SK-N-SH treated with all-trans-retinoic acid at 6 μM for 48 hours (cell line): ENCODE results near the gene DLG1.

Experiments used
- CSDC2 ChIP-seq: fragments of 250-450 bp; sonication (Bioruptor Pico); IDR thresholded peaks from 2 replicates; pipeline ENCODE4 v1.5.0; 2020; ENCODE audit warnings: mild to moderate bottlenecking, moderate library complexity
- ESRRG ChIP-seq: fragments of 250-450 bp; sonication (Bioruptor Pico); IDR thresholded peaks from 2 replicates; pipeline ENCODE4 v1.6.1; 2021; ENCODE audit warnings: mild to moderate bottlenecking
- OSR1 ChIP-seq: fragments of 250-450 bp; sonication (Bioruptor Pico); IDR thresholded peaks from 2 replicates; pipeline ENCODE4 v1.8.0; 2022; ENCODE audit warnings: moderate library complexity, mild to moderate bottlenecking, inconsistent platforms
- TCF4 ChIP-seq: fragments of 250-450 bp; sonication (Bioruptor Pico); IDR thresholded peaks from 2 replicates; pipeline ENCODE4 v1.8.0; 2021; ENCODE audit warnings: mild to moderate bottlenecking, moderate library complexity, borderline replicate concordance
- ZFP3 ChIP-seq: fragments of 250-450 bp; sonication (Bioruptor Pico); IDR thresholded peaks from 2 replicates; pipeline ENCODE4 v1.5.0; 2020; ENCODE audit warnings: mild to moderate bottlenecking, moderate library complexity
- ZFP30 ChIP-seq: fragments of 450-650 bp; formaldehyde crosslinking; IDR thresholded peaks from 2 replicates; pipeline ENCODE4 v1.5.0; 2022; ENCODE audit warnings: mild to moderate bottlenecking, moderate library complexity
- ZNF565 ChIP-seq: fragments of 450-650 bp; formaldehyde crosslinking; conservative IDR thresholded peaks from 2 replicates; pipeline ENCODE4 v1.5.0; 2020; ENCODE audit warnings: low read depth, mild to moderate bottlenecking, moderate library complexity
- TF ChIP-seq, protein P1 (sequence below): fragments of 250-450 bp; sonication (Bioruptor Pico); IDR thresholded peaks from 2 replicates; pipeline ENCODE4 v1.8.0; 2021; ENCODE audit warnings: low read depth, mild to moderate bottlenecking, moderate library complexity, borderline replicate concordance

DNA sequence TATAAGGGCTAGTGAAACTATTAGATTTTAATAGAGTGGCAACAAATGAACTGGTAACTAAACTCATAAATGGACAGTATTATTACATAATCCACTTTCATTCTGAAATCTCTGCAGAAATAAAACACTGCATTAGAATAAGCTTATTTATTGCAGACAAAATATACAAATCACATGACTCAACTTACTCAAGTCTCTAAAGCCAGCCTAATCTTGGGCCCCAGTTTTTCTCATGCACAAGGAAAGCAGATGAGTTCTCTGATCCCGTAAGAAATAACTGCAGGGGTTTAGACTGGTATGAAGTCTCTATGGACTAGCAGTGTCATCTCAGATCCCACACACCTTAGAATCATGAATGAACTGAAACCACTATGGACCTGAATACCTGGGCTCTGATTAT is 5.8 kb downstream of the DLG1 start:
- TF ChIP-seq ZFP3 (CRISPR knock-in tag), result no peak
- no peak for TF ChIP-seq ZFP30 (CRISPR knock-in tag)
- no peak for TF ChIP-seq CSDC2 (CRISPR knock-in tag)
- TF ChIP-seq, protein P1, sequence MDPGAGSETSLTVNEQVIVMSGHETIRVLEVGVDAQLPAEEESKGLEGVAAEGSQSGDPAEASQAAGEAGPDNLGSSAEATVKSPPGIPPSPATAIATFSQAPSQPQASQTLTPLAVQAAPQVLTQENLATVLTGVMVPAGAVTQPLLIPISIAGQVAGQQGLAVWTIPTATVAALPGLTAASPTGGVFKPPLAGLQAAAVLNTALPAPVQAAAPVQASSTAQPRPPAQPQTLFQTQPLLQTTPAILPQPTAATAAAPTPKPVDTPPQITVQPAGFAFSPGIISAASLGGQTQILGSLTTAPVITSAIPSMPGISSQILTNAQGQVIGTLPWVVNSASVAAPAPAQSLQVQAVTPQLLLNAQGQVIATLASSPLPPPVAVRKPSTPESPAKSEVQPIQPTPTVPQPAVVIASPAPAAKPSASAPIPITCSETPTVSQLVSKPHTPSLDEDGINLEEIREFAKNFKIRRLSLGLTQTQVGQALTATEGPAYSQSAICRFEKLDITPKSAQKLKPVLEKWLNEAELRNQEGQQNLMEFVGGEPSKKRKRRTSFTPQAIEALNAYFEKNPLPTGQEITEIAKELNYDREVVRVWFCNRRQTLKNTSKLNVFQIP (CRISPR knock-in tag), result no peak
- no peak for TF ChIP-seq TCF4 (CRISPR knock-in tag)
- TF ChIP-seq ZNF565 (CRISPR knock-in tag), result no peak
- no peak for TF ChIP-seq ESRRG (CRISPR knock-in tag)
- TF ChIP-seq OSR1 (CRISPR knock-in tag), result no peak
